HepG2 (cell line): ENCODE data around the gene MYL3. TPM values are rescaled to one million over a fixed set of nuclear protein-coding genes. Genes with fewer than 3 reads are reported as not detected.

Source experiments
- ATAC-seq: fragments of 200-7000 bp; cut with Tn5 transposase; 3 replicates; pipeline ENCODE4 v1.9.1; 2020; ENCODE audit warnings: mild to moderate bottlenecking, moderate library complexity
- BruUV-seq: library from RNA; stranded (reverse); fragments of 400-500 nt; replicated peaks from 2 replicates; lab custom pipeline; 2021; lab: Mats Ljungman, UMichigan
- CTCF ChIA-PET: fragments of 300-600 bp; formaldehyde crosslinking; extraction: SDS; loops from one replicate; lab custom pipeline; 2021; ENCODE audit warnings: low total read pairs, inconsistent platforms, low intra/inter-chr PET ratio; lab: Yijun Ruan, JAX
- POLR2A ChIA-PET: fragments of 350-600 bp; sonication (Branson Sonifier 250); formaldehyde crosslinking; loops from one replicate; lab custom pipeline; 2020; ENCODE audit warnings: antibody characterized with exemption, inconsistent platforms; lab: Yijun Ruan, JAX
- DNase-seq: peaks from one replicate; pipeline ENCODE4 v3.0.0-alpha.2; 2015; ENCODE audit warnings: low spot score
- FAIRE-seq: peaks from 3 replicates; lab custom pipeline; 2011; peaks lifted over from hg19 to GRCh38; lab: Jason Lieb, UNC
- H2AFZ ChIP-seq: one replicate; pipeline ENCODE4 v1.6.1; 2011; ENCODE audit warnings: low read length, inconsistent platforms
- H3K27ac ChIP-seq: fragments of 300-600 bp; 3 replicates; pipeline ENCODE4 v1.8.0; 2011; ENCODE audit warnings: mixed run types, mild to moderate bottlenecking, mixed read lengths, low read length, inconsistent platforms; ENCODE audit not compliant: insufficient read depth; ENCODE audit errors: extremely low read length
- H3K27me3 ChIP-seq, 2 experiments: fragments of 200-600 bp in 1 of 2; 2 replicates in 1 of 2; 3 replicates in 1 of 2; pipeline versions ENCODE4 v1.6.0 to v1.8.0; 2011; ENCODE audit warnings: low read length in 2 of 2, mild to moderate bottlenecking in 2 of 2, moderate library complexity in 2 of 2, inconsistent platforms in 1 of 2; ENCODE audit not compliant: insufficient read depth in 2 of 2, control insufficient read depth in 1 of 2
- H3K36me3 ChIP-seq, 2 experiments: fragments of 200-600 bp in 1 of 2; replicated peaks in 1 of 2; 2 replicates in 1 of 2; 3 replicates in 1 of 2; pipeline versions ENCODE4 v1.5.1 to v1.8.0; 2011; ENCODE audit warnings: low read length in 2 of 2, inconsistent platforms in 1 of 2; ENCODE audit not compliant: insufficient read depth in 2 of 2, control insufficient read depth in 1 of 2
- H3K4me1 ChIP-seq: 2 replicates; pipeline ENCODE4 v1.5.1; 2012; ENCODE audit warnings: low read length, inconsistent platforms; ENCODE audit not compliant: insufficient read depth
- H3K4me2 ChIP-seq: 2 replicates; pipeline ENCODE4 v1.6.0; 2011; ENCODE audit warnings: low read depth, low read length, inconsistent platforms
- H3K4me3 ChIP-seq, 3 experiments: fragments of 200-600 bp in 1 of 3; sonication (generic), shearing (Covaris generic) in 1 of 3; replicated peaks in 1 of 3; 2 replicates each; pipeline ENCODE4 v1.5.1; 2011 to 2016; ENCODE audit warnings: low read length in 3 of 3, inconsistent platforms in 2 of 3, low read depth in 2 of 3, mild to moderate bottlenecking in 2 of 3, control low read depth in 1 of 3, mixed read lengths in 1 of 3; ENCODE audit not compliant: insufficient read depth in 1 of 3
- H3K79me2 ChIP-seq: one replicate; pipeline ENCODE4 v1.6.1; 2011; ENCODE audit warnings: low read length, inconsistent platforms; ENCODE audit not compliant: insufficient read depth
- H3K9ac ChIP-seq: 2 replicates; pipeline ENCODE4 v1.6.0; 2011; ENCODE audit warnings: mild to moderate bottlenecking, low read depth, low read length, inconsistent platforms; ENCODE audit not compliant: insufficient read depth
- H3K9me3 ChIP-seq: 2 replicates; pipeline ENCODE4 v1.5.1; 2012; ENCODE audit warnings: mild to moderate bottlenecking, low read length
- H4K20me1 ChIP-seq: 2 replicates; pipeline ENCODE4 v1.6.0; 2011; ENCODE audit warnings: inconsistent platforms, mild to moderate bottlenecking, low read length, moderate library complexity; ENCODE audit not compliant: insufficient read depth
- CTCF ChIP-seq: sonication (generic); formaldehyde crosslinking; IDR thresholded peaks from 2 replicates; pipeline ENCODE4 v1.5.0; 2020; ENCODE audit warnings: mild to moderate bottlenecking, missing genetic modification reagents, moderate library complexity
- MNT ChIP-seq: fragments of 450-650 bp; IDR thresholded peaks from 2 replicates; pipeline ENCODE4 v1.6.1; 2016
- SKIL ChIP-seq: sonication (generic); formaldehyde crosslinking; IDR thresholded peaks from 2 replicates; pipeline ENCODE4 v1.8.0; 2022; ENCODE audit warnings: missing genetic modification reagents, mild to moderate bottlenecking, moderate library complexity, borderline replicate concordance
- SRF ChIP-seq: IDR thresholded peaks from 2 replicates; pipeline ENCODE4 v1.6.1; 2011; ENCODE audit warnings: mild to moderate bottlenecking, low read depth, low read length, moderate library complexity
- STAG1 ChIP-seq: sonication (generic); formaldehyde crosslinking; IDR thresholded peaks from 2 replicates; pipeline ENCODE4 v1.4.0; 2020; ENCODE audit warnings: missing genetic modification reagents
- ZNF75D ChIP-seq: sonication (generic); formaldehyde crosslinking; IDR thresholded peaks from 2 replicates; pipeline ENCODE4 v1.8.1; 2023; ENCODE audit warnings: missing genetic modification reagents, mild to moderate bottlenecking, borderline replicate concordance
- WGBS: methylation state at CpG from one replicate; pipeline ENCODE4 v1.1.6; 2017; ENCODE audit warnings: low lambda C conversion rate; 5-methylcytosine and 5-hydroxymethylcytosine counted together
- in situ Hi-C: cut with HindIII; loops from 2 replicates; pipeline ENCODE4 v1.10.0; 2017; ENCODE audit warnings: low pct_unique_long_range_greater_than_20kb; ENCODE audit not compliant: extremely low pct_ligation_motif_present
- intact Hi-C: fragments of 100-400 bp; cut with micrococcal nuclease; formaldehyde crosslinking; loops from one replicate; pipeline ENCODE4 v1.10.0; 2022; ENCODE audit not compliant: unreplicated experiment
- polyA plus RNA-seq, 8 experiments: library from polyadenylated mRNA; depleted of rRNA in 3 of 8; stranded (reverse) in 7 of 8; unstranded in 1 of 8; fragments of >200 nt; fragmentation: Illumina TruSeq in 4 of 8; extraction: Trizol in 4 of 8; gene quantifications; 2 replicates each; pipeline versions ENCODE4 v1.2.1 to v1.2.3, GENCODE V29; 2011 to 2016; ENCODE audit warnings: low read depth in 4 of 8, missing spikeins in 1 of 8, mixed read lengths in 1 of 8; ENCODE audit not compliant: insufficient read depth in 1 of 8
- total RNA-seq, 5 experiments: library from RNA; depleted of rRNA; stranded (reverse); fragments of >200 nt; fragmentation: Illumina TruSeq; extraction: Trizol; gene quantifications; 2 replicates each; pipeline ENCODE4 v1.2.3, GENCODE V29; 2016; ENCODE audit warnings: low read depth in 1 of 5

MYL3 gene
- total and polyA plus RNA-seq, 2 of the 13 experiments (the other 11 are each of a cell fraction or from before 2014, with no cell fraction given) = not detected

- DNase-seq (no peak), ATAC-seq (no peak), FAIRE-seq (no peak)
- 57% methylated on average over 24 of the region's 24 CpGs for WGBS
- H3K9me3 ChIP-seq = no peaks in the 10 kb centered on the region
- no peaks in the 10 kb centered on the region for H4K20me1 ChIP-seq
- intact Hi-C loops = loop anchor here (1.0 kb wide), 1 partner anchor 42 kb away; no protein-coding TSS in a partner anchor
- ChIA-PET POLR2A (no interaction called here), CTCF (interaction anchor here (0.8 to 3.3 kb wide), 2 partner anchors 41 to 203 kb away, joined by 3 to 15 read pairs; no protein-coding TSS in a partner anchor)
- H3K4me1 ChIP-seq = peaks cover 10% of the 10 kb centered on the region
- BruUV-seq = no TSS peak
- in situ Hi-C loops = loop anchor here (5.0 kb wide), 2 partner anchors 41 to 196 kb away; no protein-coding TSS in a partner anchor
- TF ChIP-seq ZNF75D (CRISPR knock-in tag) (no peak), MNT (peak; percentile 79), STAG1 (CRISPR knock-in tag) (peak; percentile 48; the same call in 1 of the 2 replicates), SKIL (CRISPR knock-in tag) (0 out of 2 replicates have a peak, but pooled peaks have one; percentile 17), SRF (no peak), CTCF (CRISPR knock-in tag) (peak; percentile 50)
- no peak overlapping the region for H3K9ac ChIP-seq
- H3K36me3 ChIP-seq = no peaks in the 10 kb centered on the region
- no peak overlapping the region for H3K4me3 ChIP-seq
- no peak overlapping the region for H3K4me2 ChIP-seq
- no peak overlapping the region for H3K27ac ChIP-seq
- peaks cover 0 to 32% of the 10 kb centered on the region in 2 experiments; a peak in 3 of 5 replicates for H3K27me3 ChIP-seq
- H3K79me2 ChIP-seq = no peaks in the 10 kb centered on the region
- H2AFZ ChIP-seq = no peak overlapping the region
These were observed 45.2 kb upstream of the MYL3 start for GRCh38 chr3:46908294-46908985.
